HepG2 (cell line): ENCODE results near the gene PTK7. TPM values are rescaled to one million over a fixed set of nuclear protein-coding genes. Genes with fewer than 3 reads are reported as not detected.

Experiments used
- AHR ChIP-seq: IDR thresholded peaks from 2 replicates; pipeline ENCODE4 v1.6.1; 2018; ENCODE audit warnings: missing genetic modification reagents, missing compliant biosample characterization
- FOXP1 ChIP-seq, 2 experiments: fragments of 450-650 bp in 1 of 2; IDR thresholded peaks; 2 replicates each; pipeline ENCODE4 v1.6.1; 2017 to 2018; ENCODE audit warnings: antibody characterized with exemption in 1 of 2
- HNRNPK ChIP-seq: fragments of 200-400 bp; formaldehyde crosslinking; IDR thresholded peaks from 2 replicates; pipeline ENCODE4 v1.6.1; 2018; ENCODE audit warnings: low read length, low read depth, moderate library complexity, mild to moderate bottlenecking; ENCODE audit not compliant: poor library complexity, severe bottlenecking
- KLF11 ChIP-seq: IDR thresholded peaks from 2 replicates; pipeline ENCODE4 v1.6.1; 2016; ENCODE audit warnings: missing compliant biosample characterization
- MATR3 ChIP-seq: sonication (generic); formaldehyde crosslinking; IDR thresholded peaks from 2 replicates; pipeline ENCODE4 v1.4.0; 2020; ENCODE audit warnings: missing genetic modification reagents
- NR2F2 ChIP-seq: IDR thresholded peaks from 2 replicates; pipeline ENCODE4 v1.6.1; 2012; ENCODE audit warnings: low read depth, inconsistent platforms, borderline replicate concordance
- NR3C1 ChIP-seq: sonication (generic); formaldehyde crosslinking; IDR thresholded peaks from 2 replicates; pipeline ENCODE4 v1.4.0; 2020; ENCODE audit warnings: missing genetic modification reagents
- PRPF4 ChIP-seq: fragments of 200-400 bp; formaldehyde crosslinking; IDR thresholded peaks from 2 replicates; pipeline ENCODE4 v1.6.1; 2016; ENCODE audit warnings: low read length, low read depth; ENCODE audit not compliant: poor library complexity, severe bottlenecking
- RARA ChIP-seq: IDR thresholded peaks from 2 replicates; pipeline ENCODE4 v1.6.1; 2016; ENCODE audit warnings: missing genetic modification reagents, missing compliant biosample characterization
- SNAPC2 ChIP-seq: sonication (generic); formaldehyde crosslinking; IDR thresholded peaks from 2 replicates; pipeline ENCODE4 v1.8.1; 2022; ENCODE audit warnings: mild to moderate bottlenecking, missing genetic modification reagents
- TBL1XR1 ChIP-seq: fragments of 150-350 bp; IDR thresholded peaks from 2 replicates; pipeline ENCODE4 v1.6.1; 2014; ENCODE audit warnings: borderline replicate concordance, low read length; ENCODE audit not compliant: partially characterized antibody
- ZBTB8A ChIP-seq: sonication (generic); formaldehyde crosslinking; IDR thresholded peaks from 2 replicates; pipeline ENCODE4 v1.4.0; 2020; ENCODE audit warnings: mild to moderate bottlenecking, low read depth, missing genetic modification reagents, borderline replicate concordance
- ZNF136 ChIP-seq: sonication (generic); formaldehyde crosslinking; IDR thresholded peaks from 2 replicates; pipeline ENCODE4 v1.8.1; 2022; ENCODE audit warnings: low read depth, mild to moderate bottlenecking, moderate library complexity, missing genetic modification reagents
- ZNF709 ChIP-seq: sonication (generic); formaldehyde crosslinking; IDR thresholded peaks from 2 replicates; pipeline ENCODE4 v1.5.0; 2020; ENCODE audit warnings: mild to moderate bottlenecking, missing genetic modification reagents
- ZNF782 ChIP-seq: sonication (generic); formaldehyde crosslinking; IDR thresholded peaks from 2 replicates; pipeline ENCODE4 v1.4.0; 2020; ENCODE audit warnings: missing genetic modification reagents, mild to moderate bottlenecking, borderline replicate concordance
- ZSCAN31 ChIP-seq: sonication (generic); formaldehyde crosslinking; IDR thresholded peaks from 2 replicates; pipeline ENCODE4 v1.5.0; 2020; ENCODE audit warnings: low read depth, mild to moderate bottlenecking, missing genetic modification reagents
- polyA plus RNA-seq, 8 experiments: library from polyadenylated mRNA; depleted of rRNA in 3 of 8; stranded (reverse) in 7 of 8; unstranded in 1 of 8; fragments of >200 nt; fragmentation: Illumina TruSeq in 4 of 8; extraction: Trizol in 4 of 8; gene quantifications; 2 replicates each; pipeline versions ENCODE4 v1.2.1 to v1.2.3, GENCODE V29; 2011 to 2016; ENCODE audit warnings: low read depth in 4 of 8, missing spikeins in 1 of 8, mixed read lengths in 1 of 8; ENCODE audit not compliant: insufficient read depth in 1 of 8
- total RNA-seq, 5 experiments: library from RNA; depleted of rRNA; stranded (reverse); fragments of >200 nt; fragmentation: Illumina TruSeq; extraction: Trizol; gene quantifications; 2 replicates each; pipeline ENCODE4 v1.2.3, GENCODE V29; 2016; ENCODE audit warnings: low read depth in 1 of 5
- TF ChIP-seq, protein P1 (sequence below): sonication (generic); formaldehyde crosslinking; conservative IDR thresholded peaks from 2 replicates; pipeline ENCODE4 v1.8.1; 2023; ENCODE audit warnings: missing genetic modification reagents
- TF ChIP-seq, protein P2 (sequence below): sonication (generic); formaldehyde crosslinking; IDR thresholded peaks from 2 replicates; pipeline ENCODE4 v1.8.1; 2023; ENCODE audit warnings: missing genetic modification reagents, mild to moderate bottlenecking, borderline replicate concordance
- TF ChIP-seq, protein P3 (sequence below): sonication (generic); formaldehyde crosslinking; IDR thresholded peaks from 2 replicates; pipeline ENCODE4 v1.4.0; 2020; ENCODE audit warnings: mild to moderate bottlenecking, missing genetic modification reagents
- TF ChIP-seq, protein P4 (sequence below): sonication (generic); formaldehyde crosslinking; IDR thresholded peaks from 2 replicates; pipeline ENCODE4 v1.5.1; 2020; ENCODE audit warnings: mild to moderate bottlenecking, missing genetic modification reagents, borderline replicate concordance
- TF ChIP-seq, protein P5 (sequence below): sonication (generic); formaldehyde crosslinking; IDR thresholded peaks from 2 replicates; pipeline ENCODE4 v1.4.0; 2020; ENCODE audit warnings: missing genetic modification reagents, borderline replicate concordance
- TF ChIP-seq, protein P6 (sequence below): sonication (generic); formaldehyde crosslinking; IDR thresholded peaks from 2 replicates; pipeline ENCODE4 v1.8.0; 2022; ENCODE audit warnings: mild to moderate bottlenecking, missing genetic modification reagents, borderline replicate concordance

PTK7 gene
- total and polyA plus RNA-seq, 2 of the 13 experiments (the other 11 are each of a cell fraction or from before 2014, with no cell fraction given), result 98.5 to 99.8 TPM

DNA sequence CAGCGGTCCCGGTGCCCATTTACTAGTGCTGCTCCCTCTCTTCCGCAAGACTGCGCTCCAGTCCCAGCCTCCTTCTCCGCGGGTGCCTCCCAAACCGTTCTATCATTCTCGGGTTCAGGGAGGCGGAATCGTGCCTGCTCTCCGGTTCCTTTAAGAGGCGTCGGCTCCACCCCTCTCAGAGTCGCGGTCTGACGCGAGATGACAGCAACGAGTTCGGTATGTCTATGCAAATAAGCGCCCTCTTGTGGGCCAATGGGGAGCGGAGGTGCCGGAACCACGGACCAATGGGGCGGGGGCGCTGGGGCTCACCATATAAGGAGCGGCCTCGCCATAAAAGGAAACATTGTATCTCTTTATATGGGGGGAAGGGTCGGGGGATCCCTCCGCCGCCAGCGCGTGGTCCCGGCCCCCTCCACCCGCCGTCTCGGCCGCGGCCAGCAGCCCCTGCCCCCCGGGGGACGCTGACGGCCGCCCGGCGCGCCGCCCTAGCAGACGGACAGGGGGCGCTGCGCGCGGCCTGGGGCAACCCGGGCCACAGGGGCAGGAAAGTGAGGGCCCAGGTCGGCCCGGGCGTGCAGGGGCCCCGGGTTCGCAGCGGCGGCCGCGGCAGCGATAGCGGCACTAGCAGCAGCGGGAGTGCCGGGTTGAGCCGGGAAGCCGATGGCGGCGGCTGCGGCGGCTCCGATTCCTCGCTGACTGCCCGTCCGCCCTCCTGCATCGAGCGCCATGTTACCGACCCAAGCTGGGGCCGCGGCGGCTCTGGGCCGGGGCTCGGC lies 95.0 kb downstream of the PTK7 start, which contains the start of gene SRF (continued):
- TF ChIP-seq ZNF782 (CRISPR knock-in tag) (no peak; the same call in 1 of the 2 replicates), HNRNPK (no peak), MATR3 (CRISPR knock-in tag) (no peak), FOXP1 (IDR thresholded peaks at IDR 0.05) (no peak), FOXP1 (CRISPR knock-in tag; IDR thresholded peaks at IDR 0.05) (no peak; the same call in 1 of the 2 replicates), RARA (CRISPR knock-in tag) (peak; percentile 29; the same call in 1 of the 2 replicates), ZNF709 (CRISPR knock-in tag) (no peak; the same call in 1 of the 2 replicates), ZBTB8A (no peak), SNAPC2 (CRISPR knock-in tag) (peak; percentile 79; the same call in 1 of the 2 replicates), KLF11 (CRISPR knock-in tag) (no peak), ZSCAN31 (no peak; the same call in 1 of the 2 replicates), NR2F2 (no peak), PRPF4 (no peak), NR3C1 (CRISPR knock-in tag) (no peak), AHR (CRISPR knock-in tag) (peak; percentile 56; the same call in 1 of the 2 replicates), ZNF136 (CRISPR knock-in tag) (peak; percentile 91; the same call in 1 of the 2 replicates), TBL1XR1 (peak; percentile 79)
- TF ChIP-seq, protein P1, sequence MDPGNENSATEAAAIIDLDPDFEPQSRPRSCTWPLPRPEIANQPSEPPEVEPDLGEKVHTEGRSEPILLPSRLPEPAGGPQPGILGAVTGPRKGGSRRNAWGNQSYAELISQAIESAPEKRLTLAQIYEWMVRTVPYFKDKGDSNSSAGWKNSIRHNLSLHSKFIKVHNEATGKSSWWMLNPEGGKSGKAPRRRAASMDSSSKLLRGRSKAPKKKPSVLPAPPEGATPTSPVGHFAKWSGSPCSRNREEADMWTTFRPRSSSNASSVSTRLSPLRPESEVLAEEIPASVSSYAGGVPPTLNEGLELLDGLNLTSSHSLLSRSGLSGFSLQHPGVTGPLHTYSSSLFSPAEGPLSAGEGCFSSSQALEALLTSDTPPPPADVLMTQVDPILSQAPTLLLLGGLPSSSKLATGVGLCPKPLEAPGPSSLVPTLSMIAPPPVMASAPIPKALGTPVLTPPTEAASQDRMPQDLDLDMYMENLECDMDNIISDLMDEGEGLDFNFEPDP (CRISPR knock-in tag), result no peak
- TF ChIP-seq, protein P2, sequence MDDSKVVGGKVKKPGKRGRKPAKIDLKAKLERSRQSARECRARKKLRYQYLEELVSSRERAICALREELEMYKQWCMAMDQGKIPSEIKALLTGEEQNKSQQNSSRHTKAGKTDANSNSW (CRISPR knock-in tag), result no peak
- TF ChIP-seq, protein P3, sequence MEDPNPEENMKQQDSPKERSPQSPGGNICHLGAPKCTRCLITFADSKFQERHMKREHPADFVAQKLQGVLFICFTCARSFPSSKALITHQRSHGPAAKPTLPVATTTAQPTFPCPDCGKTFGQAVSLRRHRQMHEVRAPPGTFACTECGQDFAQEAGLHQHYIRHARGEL (CRISPR knock-in tag), result no peak
- TF ChIP-seq, protein P4, sequence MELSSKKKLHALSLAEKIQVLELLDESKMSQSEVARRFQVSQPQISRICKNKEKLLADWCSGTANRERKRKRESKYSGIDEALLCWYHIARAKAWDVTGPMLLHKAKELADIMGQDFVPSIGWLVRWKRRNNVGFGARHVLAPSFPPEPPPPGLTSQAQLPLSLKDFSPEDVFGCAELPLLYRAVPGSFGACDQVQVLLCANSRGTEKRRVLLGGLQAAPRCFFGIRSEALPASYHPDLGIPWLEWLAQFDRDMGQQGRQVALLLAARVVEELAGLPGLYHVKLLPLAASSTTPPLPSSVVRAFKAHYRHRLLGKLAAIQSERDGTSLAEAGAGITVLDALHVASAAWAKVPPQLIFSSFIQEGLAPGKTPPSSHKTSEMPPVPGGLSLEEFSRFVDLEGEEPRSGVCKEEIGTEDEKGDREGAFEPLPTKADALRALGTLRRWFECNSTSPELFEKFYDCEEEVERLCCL, result no peak
- TF ChIP-seq, protein P5, sequence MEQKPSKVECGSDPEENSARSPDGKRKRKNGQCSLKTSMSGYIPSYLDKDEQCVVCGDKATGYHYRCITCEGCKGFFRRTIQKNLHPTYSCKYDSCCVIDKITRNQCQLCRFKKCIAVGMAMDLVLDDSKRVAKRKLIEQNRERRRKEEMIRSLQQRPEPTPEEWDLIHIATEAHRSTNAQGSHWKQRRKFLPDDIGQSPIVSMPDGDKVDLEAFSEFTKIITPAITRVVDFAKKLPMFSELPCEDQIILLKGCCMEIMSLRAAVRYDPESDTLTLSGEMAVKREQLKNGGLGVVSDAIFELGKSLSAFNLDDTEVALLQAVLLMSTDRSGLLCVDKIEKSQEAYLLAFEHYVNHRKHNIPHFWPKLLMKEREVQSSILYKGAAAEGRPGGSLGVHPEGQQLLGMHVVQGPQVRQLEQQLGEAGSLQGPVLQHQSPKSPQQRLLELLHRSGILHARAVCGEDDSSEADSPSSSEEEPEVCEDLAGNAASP (CRISPR knock-in tag), result peak; percentile 54
- TF ChIP-seq, protein P6, sequence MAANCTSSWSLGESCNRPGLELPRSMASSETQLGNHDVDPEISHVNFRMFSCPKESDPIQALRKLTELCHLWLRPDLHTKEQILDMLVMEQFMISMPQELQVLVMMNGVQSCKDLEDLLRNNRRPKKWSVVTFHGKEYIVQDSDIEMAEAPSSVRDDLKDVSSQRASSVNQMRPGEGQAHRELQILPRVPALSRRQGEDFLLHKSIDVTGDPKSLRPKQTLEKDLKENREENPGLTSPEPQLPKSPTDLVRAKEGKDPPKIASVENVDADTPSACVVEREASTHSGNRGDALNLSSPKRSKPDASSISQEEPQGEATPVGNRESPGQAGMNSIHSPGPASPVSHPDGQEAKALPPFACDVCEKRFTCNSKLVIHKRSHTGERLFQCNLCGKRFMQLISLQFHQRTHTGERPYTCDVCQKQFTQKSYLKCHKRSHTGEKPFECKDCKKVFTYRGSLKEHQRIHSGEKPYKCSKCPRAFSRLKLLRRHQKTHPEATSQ (CRISPR knock-in tag), result no peak; the same call in 1 of the 2 replicates
